Tibial nerve (tissue), 4 donors: ENCODE data around the gene MEGF8. TPM values are rescaled to one million over a fixed set of nuclear protein-coding genes. Genes with fewer than 3 reads are reported as not detected.

Source experiments
- DNase-seq, 2 donors: peaks; one replicate each; pipeline ENCODE4 v3.0.0-alpha.2; 2019; ENCODE audit warnings: low spot score in 2 of 2
- H3K27ac ChIP-seq, 4 donors: fragments of 200-600 bp; sonication (generic) in 3 of 4; one replicate each; pipeline ENCODE4 v1.5.1; 2017 to 2019; ENCODE audit warnings: mild to moderate bottlenecking in 1 of 4
- H3K27me3 ChIP-seq, 2 donors: fragments of 200-600 bp; sonication (generic) in 1 of 2; one replicate each; pipeline versions ENCODE4 v1.5.1 to v1.6.0; 2017 to 2019
- H3K36me3 ChIP-seq, 3 donors: fragments of 200-600 bp; sonication (generic); one replicate each; pipeline ENCODE4 v1.5.1; 2018 to 2019
- H3K4me1 ChIP-seq, 4 donors: fragments of 200-600 bp; sonication (generic) in 3 of 4; one replicate each; pipeline ENCODE4 v1.5.1; 2017 to 2019
- H3K4me3 ChIP-seq, 4 donors: fragments of 200-600 bp; sonication (generic) in 3 of 4; one replicate each; pipeline ENCODE4 v1.5.1; 2017 to 2019; ENCODE audit warnings: mild to moderate bottlenecking in 1 of 4, moderate library complexity in 1 of 4
- H3K9me3 ChIP-seq, 4 donors: fragments of 200-600 bp; sonication (generic) in 3 of 4; one replicate each; pipeline ENCODE4 v1.5.1; 2017 to 2019
- EP300 ChIP-seq, 2 donors: sonication (generic); formaldehyde crosslinking; IDR thresholded peaks; one replicate each; pipeline ENCODE4 v1.6.1; 2017; ENCODE audit warnings: antibody characterized with exemption in 2 of 2, mild to moderate bottlenecking in 1 of 2
- POLR2A ChIP-seq, 2 donors: fragments of 450-650 bp; IDR thresholded peaks; one replicate each; pipeline ENCODE4 v1.6.1; 2017; ENCODE audit warnings: antibody characterized with exemption in 2 of 2, mild to moderate bottlenecking in 2 of 2, moderate library complexity in 2 of 2
- WGBS, 2 donors: methylation state at CpG; one replicate each; pipeline ENCODE4 v1.1.5; 2018; 5-methylcytosine and 5-hydroxymethylcytosine counted together
- total RNA-seq, 4 donors: library from RNA; depleted of rRNA; stranded (reverse); fragments of >200 nt; gene quantifications; one replicate each; pipeline ENCODE4 v1.1.0, GENCODE V29; 2016
- TF ChIP-seq, protein P1 (sequence below), 5 experiments: fragments of 200-600 bp in 3 of 5; fragments of 450-650 bp in 2 of 5; sonication (generic) in 3 of 5; IDR thresholded peaks; one replicate each; pipeline ENCODE4 v1.5.1; 2016 to 2019; ENCODE audit warnings: antibody characterized with exemption in 5 of 5, mild to moderate bottlenecking in 3 of 5, moderate library complexity in 2 of 5

Gene MEGF8
- total RNA-seq, 4 donors from 2014 or later: 17.9 to 33.3 (median 22.4) TPM

DNA sequence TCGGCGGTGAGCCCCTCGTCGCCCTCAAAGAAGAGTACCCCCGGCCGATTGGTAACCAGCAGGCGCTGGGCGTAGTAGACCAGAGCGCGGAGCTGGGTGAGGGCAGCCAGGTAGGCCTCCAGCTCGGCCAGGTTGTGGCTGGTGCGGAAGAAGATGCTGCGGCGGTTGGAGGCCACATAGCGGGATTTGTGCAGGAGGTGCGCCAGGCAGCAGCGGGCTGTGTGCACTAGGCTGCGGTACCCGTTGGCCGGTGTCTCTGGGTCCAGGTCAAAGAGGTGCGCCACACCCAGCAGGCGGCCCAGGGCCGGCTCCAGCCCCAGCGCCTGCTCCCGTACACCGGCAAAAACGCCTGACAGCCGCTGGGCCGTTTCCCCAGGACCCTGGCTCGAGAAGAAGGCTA lies 84.9 kb downstream of the MEGF8 start:
- 91 to 94% methylated on average over 18 to 26 of the region's 30 CpGs for WGBS, 2 donors
- Histone ChIP-seq H3K27me3 (no peaks in the 10 kb centered on the region), H3K9me3 (no peaks in the 10 kb centered on the region), H3K36me3 (peaks cover 0 to 37% (median 0%) of the 10 kb centered on the region in 3 donors), H3K4me1 (peaks cover 0 to 8% (median 0%) of the 10 kb centered on the region in 4 donors), H3K4me3 (no peak overlapping the region), H3K27ac (no peak overlapping the region)
- no peak for DNase-seq
- TF ChIP-seq EP300 (IDR thresholded peaks at IDR 0.05) (no peak), POLR2A (IDR thresholded peaks at IDR 0.05) (no peak)
- TF ChIP-seq, protein P1, sequence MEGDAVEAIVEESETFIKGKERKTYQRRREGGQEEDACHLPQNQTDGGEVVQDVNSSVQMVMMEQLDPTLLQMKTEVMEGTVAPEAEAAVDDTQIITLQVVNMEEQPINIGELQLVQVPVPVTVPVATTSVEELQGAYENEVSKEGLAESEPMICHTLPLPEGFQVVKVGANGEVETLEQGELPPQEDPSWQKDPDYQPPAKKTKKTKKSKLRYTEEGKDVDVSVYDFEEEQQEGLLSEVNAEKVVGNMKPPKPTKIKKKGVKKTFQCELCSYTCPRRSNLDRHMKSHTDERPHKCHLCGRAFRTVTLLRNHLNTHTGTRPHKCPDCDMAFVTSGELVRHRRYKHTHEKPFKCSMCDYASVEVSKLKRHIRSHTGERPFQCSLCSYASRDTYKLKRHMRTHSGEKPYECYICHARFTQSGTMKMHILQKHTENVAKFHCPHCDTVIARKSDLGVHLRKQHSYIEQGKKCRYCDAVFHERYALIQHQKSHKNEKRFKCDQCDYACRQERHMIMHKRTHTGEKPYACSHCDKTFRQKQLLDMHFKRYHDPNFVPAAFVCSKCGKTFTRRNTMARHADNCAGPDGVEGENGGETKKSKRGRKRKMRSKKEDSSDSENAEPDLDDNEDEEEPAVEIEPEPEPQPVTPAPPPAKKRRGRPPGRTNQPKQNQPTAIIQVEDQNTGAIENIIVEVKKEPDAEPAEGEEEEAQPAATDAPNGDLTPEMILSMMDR (IDR thresholded peaks at IDR 0.05): no peak

- H3K27me3 ChIP-seq: no peaks in the 10 kb centered on the region
- H3K4me3 ChIP-seq: no peak overlapping the region
- peaks cover 0 to 23% (median 0%) of the 10 kb centered on the region in 3 donors for H3K36me3 ChIP-seq
- TF ChIP-seq, protein P1 (IDR thresholded peaks at IDR 0.05): no peak
- TF ChIP-seq EP300 (IDR thresholded peaks at IDR 0.05) (no peak), POLR2A (IDR thresholded peaks at IDR 0.05) (no peak)
- 90 to 94% methylated on average over 8 of the region's 8 CpGs for WGBS, 2 donors
- H3K9me3 ChIP-seq: no peaks in the 10 kb centered on the region
- no peak for DNase-seq
- no peak overlapping the region for H3K27ac ChIP-seq
- peaks cover 0 to 8% (median 0%) of the 10 kb centered on the region in 4 donors for H3K4me1 ChIP-seq
Measured at GRCh38 chr19:42411581-42412178, 86.2 kb downstream of the MEGF8 start.

GRCh38 chr19:42412227-42412626 lies 86.8 kb downstream of the MEGF8 start:
- H3K27ac ChIP-seq: no peak overlapping the region
- no peaks in the 10 kb centered on the region for H3K27me3 ChIP-seq
- no peak for DNase-seq
- peaks cover 0 to 18% (median 0%) of the 10 kb centered on the region in 3 donors for H3K36me3 ChIP-seq
- no peaks in the 10 kb centered on the region for H3K9me3 ChIP-seq
- no peak overlapping the region for H3K4me3 ChIP-seq
- peaks cover 0 to 8% (median 0%) of the 10 kb centered on the region in 4 donors for H3K4me1 ChIP-seq
- 45 to 48% methylated on average over 4 to 7 of the region's 7 CpGs for WGBS, 2 donors
- TF ChIP-seq, protein P1 (IDR thresholded peaks at IDR 0.05): no peak
- TF ChIP-seq POLR2A (IDR thresholded peaks at IDR 0.05) (no peak), EP300 (IDR thresholded peaks at IDR 0.05) (no peak)

GRCh38 chr19:42412661-42413076 lies 87.2 kb downstream of the MEGF8 start:
- WGBS, 2 donors: 49 to 65% methylated on average over 4 of the region's 4 CpGs
- TF ChIP-seq EP300 (IDR thresholded peaks at IDR 0.05): no peak
- TF ChIP-seq POLR2A (IDR thresholded peaks at IDR 0.05): no peak
- Histone ChIP-seq H3K4me1 (peaks cover 0 to 8% (median 0%) of the 10 kb centered on the region in 4 donors), H3K9me3 (no peaks in the 10 kb centered on the region), H3K36me3 (peaks cover 0 to 14% (median 0%) of the 10 kb centered on the region in 3 donors), H3K4me3 (no peak overlapping the region), H3K27ac (no peak overlapping the region), H3K27me3 (no peaks in the 10 kb centered on the region)
- no peak for DNase-seq

- TF ChIP-seq EP300 (IDR thresholded peaks at IDR 0.05) (no peak), POLR2A (IDR thresholded peaks at IDR 0.05) (no peak)
- TF ChIP-seq, protein P1 (IDR thresholded peaks at IDR 0.05): no peak
- Histone ChIP-seq H3K9me3 (no peaks in the 10 kb centered on the region), H3K4me3 (no peak overlapping the region), H3K4me1 (peaks cover 0 to 35% (median 10%) of the 10 kb centered on the region in 4 donors), H3K27ac (no peak overlapping the region), H3K36me3 (no peaks in the 10 kb centered on the region), H3K27me3 (peaks cover 0 to 20% of the 10 kb centered on the region in 2 donors)
- WGBS, 2 donors: 60 to 78% methylated on average over 6 of the region's 6 CpGs
- no peak for DNase-seq
Measured at GRCh38 chr19:42419309-42419708, 93.9 kb downstream of the MEGF8 start.
